Coronary artery (tissue), 2 donors: ENCODE measurements around the gene ATXN2.

Experiments used
- DNase-seq: peaks from one replicate; pipeline ENCODE4 v3.0.0-alpha.2; 2017; ENCODE audit warnings: low spot score
- H3K27ac ChIP-seq, 2 donors: fragments of 200-600 bp; sonication (generic); one replicate each; pipeline ENCODE4 v1.5.1; 2016 to 2019
- H3K4me3 ChIP-seq: fragments of 200-600 bp; sonication (generic); 2 replicates; pipeline ENCODE4 v1.5.1; 2016; ENCODE audit warnings: mild to moderate bottlenecking, moderate library complexity
- CTCF ChIP-seq: fragments of 200-600 bp; sonication (generic); IDR thresholded peaks from one replicate; pipeline ENCODE4 v1.5.1; 2019; ENCODE audit warnings: antibody characterized with exemption

ATXN2 gene

GRCh38 chr12:111451649-111452129 is 147.4 kb downstream of the ATXN2 start:
- DNase-seq = peak; percentile 14
- Histone ChIP-seq H3K4me3 (no peak overlapping the region), H3K27ac (no peak overlapping the region)
- TF ChIP-seq CTCF = peak; percentile 45

DNA sequence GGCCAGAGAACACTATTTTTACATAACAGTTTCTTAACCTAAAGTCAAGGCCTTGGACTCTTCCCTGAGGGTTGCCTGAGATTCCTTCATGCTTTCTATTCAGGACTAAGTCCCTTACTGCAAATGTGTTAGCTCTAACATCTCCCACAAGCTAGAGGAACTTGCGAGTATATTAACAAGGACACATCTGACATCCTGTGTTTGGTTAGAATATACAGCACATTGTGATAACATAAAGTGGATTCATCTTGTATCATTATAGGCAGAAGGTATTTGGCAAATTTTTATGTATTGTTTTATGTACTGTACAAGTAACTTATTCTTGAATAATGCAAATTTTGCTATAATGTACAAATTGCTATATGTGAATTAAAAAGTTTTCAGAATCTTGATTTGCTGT is 147.9 kb downstream of the ATXN2 start:
- H3K27ac ChIP-seq = no peak overlapping the region
- H3K4me3 ChIP-seq = no peak overlapping the region
- no peak for DNase-seq
- TF ChIP-seq CTCF = no peak

GRCh38 chr12:111450676-111451075 is 148.4 kb downstream of the ATXN2 start:
- DNase-seq = peak; percentile 50
- no peak for TF ChIP-seq CTCF
- H3K27ac ChIP-seq = peak overlapping the region in 1 of 2 donors; percentile 6
- no peak overlapping the region for H3K4me3 ChIP-seq

- peak; percentile 22 for DNase-seq
- Histone ChIP-seq H3K27ac (peak overlapping the region in 1 of 2 donors; percentile 12), H3K4me3 (no peak overlapping the region)
- TF ChIP-seq CTCF = no peak
These were observed 150.0 kb downstream of the ATXN2 start for GRCh38 chr12:111448846-111449790.

DNA sequence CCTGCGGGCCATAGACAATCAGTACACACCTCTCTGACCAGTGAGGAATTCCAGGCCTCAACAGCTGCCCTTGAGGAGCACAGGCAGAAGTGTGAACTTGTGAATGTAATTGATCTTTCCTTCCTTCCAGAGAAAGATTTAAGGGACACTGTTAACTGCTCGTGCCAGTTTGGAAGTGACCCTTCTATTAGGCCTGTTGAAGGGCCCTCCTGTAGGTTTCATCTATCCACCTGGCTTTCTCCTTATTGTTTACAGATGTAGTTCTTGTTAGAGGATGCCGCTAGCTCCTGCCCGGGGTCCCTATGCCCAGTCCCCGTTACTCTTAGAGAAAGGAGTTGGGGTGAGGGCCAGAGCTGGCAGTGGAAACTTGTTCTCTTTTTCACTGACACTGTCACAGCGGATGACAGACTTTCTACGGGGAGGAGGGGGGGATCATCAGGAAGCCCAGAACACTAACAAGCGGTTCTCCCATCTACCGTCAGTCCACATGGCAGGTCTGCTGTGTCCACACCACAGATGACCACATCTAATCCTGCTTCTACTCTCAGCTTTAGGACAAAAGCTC is 150.8 kb downstream of the ATXN2 start:
- no peak for TF ChIP-seq CTCF

DNA sequence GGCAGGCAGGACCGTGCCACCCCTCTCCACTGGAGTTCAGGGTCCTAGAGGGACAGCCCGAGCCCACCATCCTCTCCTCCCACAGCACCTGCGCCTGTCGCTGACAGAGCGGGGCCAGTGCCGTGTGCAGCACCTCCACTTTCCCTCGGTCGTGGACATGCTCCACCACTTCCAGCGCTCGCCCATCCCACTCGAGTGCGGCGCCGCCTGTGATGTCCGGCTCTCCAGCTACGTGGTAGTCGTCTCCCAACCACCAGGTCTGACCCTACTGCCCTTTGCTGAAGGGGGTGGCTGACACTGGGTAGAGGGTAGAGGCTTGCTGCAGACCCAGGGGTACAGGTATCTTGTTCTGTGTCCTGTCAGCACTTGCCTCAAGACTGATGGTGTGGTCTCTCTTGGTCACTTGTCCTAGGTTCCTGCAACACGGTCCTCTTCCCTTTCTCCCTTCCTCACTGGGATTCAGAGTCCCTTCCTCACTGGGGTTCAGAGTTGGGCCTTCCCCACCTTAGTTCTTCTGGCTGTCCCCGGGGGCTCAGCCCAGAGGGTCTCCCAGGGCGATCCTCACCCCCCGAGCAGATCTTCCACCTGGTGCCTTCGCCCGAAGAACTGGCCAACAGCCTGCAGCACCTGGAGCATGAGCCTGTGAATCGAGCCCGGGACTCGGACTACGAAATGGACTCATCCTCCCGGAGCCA is 151.4 kb downstream of the ATXN2 start:
- peak; percentile 70 for DNase-seq
- no peak for TF ChIP-seq CTCF
- peak overlapping the region in 1 of 2 donors; percentile 24 for H3K27ac ChIP-seq
- H3K4me3 ChIP-seq = no peak overlapping the region

More for the DNA sequence above, 150.8 kb downstream of the ATXN2 start:
- H3K4me3 ChIP-seq = no peak overlapping the region
- peak; percentile 67 for DNase-seq
- peak overlapping the region in 1 of 2 donors; percentile 12 for H3K27ac ChIP-seq
